Measurements from ENCODE around the gene RAD51B. TPM values are rescaled to one million over a fixed set of nuclear protein-coding genes. Genes with fewer than 3 reads are reported as not detected.

The RAD51B gene
- total and polyA plus RNA-seq, 2 experiments from 2014 or later = 11.7 to 17.8 TPM

DNA sequence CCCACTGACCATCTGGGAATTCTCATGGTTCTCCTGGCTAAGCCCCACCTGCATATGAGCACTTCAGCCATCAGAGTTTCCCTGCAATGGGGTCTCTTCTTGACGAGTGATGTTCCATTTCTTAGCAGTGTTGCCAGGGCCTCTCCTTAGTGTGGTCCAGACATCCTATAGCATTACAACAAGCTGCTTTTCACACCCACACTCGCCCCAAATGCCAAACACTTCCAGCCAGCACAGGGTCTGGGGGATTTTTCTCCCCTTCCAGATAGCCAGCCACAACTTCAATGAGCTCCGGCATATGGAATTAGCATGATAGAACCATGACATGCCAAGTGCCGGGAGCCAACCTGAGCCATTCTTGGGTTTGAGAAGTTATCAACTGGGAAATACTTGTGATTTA, 705.9 kb downstream of the RAD51B start:
- DNase-seq (ENCODE audit: low read depth in 1 of 2, low spot score in 1 of 2) = no peak
- Histone ChIP-seq H3K27ac (no peak overlapping the region), H3K4me1 (ENCODE audit: low read depth) (peaks cover 12% of the 10 kb centered on the region), H3K4me3 (no peak overlapping the region), H3K27me3 (no peaks in the 10 kb centered on the region), H3K9me3 (ENCODE audit: low read depth) (no peaks in the 10 kb centered on the region), H3K36me3 (no peaks in the 10 kb centered on the region)
- TF ChIP-seq, protein P1, sequence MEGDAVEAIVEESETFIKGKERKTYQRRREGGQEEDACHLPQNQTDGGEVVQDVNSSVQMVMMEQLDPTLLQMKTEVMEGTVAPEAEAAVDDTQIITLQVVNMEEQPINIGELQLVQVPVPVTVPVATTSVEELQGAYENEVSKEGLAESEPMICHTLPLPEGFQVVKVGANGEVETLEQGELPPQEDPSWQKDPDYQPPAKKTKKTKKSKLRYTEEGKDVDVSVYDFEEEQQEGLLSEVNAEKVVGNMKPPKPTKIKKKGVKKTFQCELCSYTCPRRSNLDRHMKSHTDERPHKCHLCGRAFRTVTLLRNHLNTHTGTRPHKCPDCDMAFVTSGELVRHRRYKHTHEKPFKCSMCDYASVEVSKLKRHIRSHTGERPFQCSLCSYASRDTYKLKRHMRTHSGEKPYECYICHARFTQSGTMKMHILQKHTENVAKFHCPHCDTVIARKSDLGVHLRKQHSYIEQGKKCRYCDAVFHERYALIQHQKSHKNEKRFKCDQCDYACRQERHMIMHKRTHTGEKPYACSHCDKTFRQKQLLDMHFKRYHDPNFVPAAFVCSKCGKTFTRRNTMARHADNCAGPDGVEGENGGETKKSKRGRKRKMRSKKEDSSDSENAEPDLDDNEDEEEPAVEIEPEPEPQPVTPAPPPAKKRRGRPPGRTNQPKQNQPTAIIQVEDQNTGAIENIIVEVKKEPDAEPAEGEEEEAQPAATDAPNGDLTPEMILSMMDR (IDR thresholded peaks at IDR 0.05; ENCODE audit: low read depth, low read length) = no peak

DNA sequence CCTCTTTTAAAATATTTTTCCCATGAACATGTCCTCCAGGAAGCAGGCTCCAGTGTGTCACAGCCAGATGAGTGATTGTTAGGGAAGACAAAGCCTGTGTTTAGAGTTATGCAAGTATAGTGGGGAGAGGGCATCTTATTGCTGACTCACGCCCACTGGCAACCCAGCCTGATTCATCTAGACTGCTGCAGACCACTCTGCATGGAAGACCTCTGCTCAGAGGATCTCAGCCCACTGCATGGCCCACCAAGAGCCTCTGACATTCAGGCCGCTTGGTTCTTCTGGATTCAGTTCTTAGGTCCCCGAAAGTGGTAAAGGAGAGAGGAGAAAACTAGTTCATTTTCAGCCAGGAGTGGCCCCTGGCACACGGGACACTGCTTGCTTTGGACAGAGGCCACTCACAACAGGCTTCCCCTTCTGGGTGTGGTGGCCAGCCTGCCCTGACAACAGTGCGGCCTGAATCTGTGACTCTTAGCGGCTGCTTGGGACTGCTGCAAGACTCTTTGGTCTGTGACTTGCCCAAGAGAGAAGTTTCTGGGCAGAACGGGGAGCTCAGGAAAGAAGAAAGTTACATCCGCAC, 707.0 kb downstream of the RAD51B start:
- no peaks in the 10 kb centered on the region for H3K27me3 ChIP-seq
- no peaks in the 10 kb centered on the region for H3K36me3 ChIP-seq
- DNase-seq (ENCODE audit: low read depth in 1 of 2, low spot score in 1 of 2) = no peak
- H3K4me3 ChIP-seq = no peak overlapping the region
- no peak overlapping the region for H3K27ac ChIP-seq
- H3K4me1 ChIP-seq (ENCODE audit: low read depth) = peaks cover 12% of the 10 kb centered on the region
- TF ChIP-seq, protein P1 (IDR thresholded peaks at IDR 0.05; ENCODE audit: low read depth, low read length) = no peak
- no peaks in the 10 kb centered on the region for H3K9me3 ChIP-seq (ENCODE audit: low read depth)

DNA sequence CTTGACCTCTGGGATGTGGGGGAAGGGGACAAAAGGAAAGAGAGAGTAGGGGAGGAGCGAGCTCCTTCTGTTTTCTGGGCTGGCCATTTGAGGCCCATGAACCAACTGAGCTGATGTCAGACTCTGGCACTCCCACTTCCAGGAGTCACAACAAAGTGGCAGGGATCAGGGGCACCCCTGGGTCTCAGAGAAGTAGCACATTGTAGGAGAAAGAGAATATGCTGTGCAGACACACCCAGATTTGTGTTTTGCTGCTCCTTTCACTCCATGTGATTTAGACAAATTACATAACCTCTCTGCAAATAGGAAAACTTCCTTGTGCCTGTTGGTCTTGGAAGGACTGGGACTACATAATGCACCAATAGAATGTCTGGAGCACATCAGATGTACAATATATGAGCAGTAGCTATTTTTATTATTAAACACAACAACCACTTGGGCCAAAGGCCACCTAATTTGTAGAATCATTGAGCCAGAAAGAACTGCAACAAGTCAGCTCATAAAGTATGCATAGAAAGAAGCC, 707.8 kb downstream of the RAD51B start:
- Histone ChIP-seq H3K27me3 (no peaks in the 10 kb centered on the region), H3K9me3 (ENCODE audit: low read depth) (no peaks in the 10 kb centered on the region), H3K4me3 (no peak overlapping the region), H3K36me3 (no peaks in the 10 kb centered on the region), H3K27ac (no peak overlapping the region), H3K4me1 (ENCODE audit: low read depth) (peaks cover 10% of the 10 kb centered on the region)
- DNase-seq (ENCODE audit: low read depth in 1 of 2, low spot score in 1 of 2) = no peak
- TF ChIP-seq, protein P1 (IDR thresholded peaks at IDR 0.05; ENCODE audit: low read depth, low read length) = no peak

DNA sequence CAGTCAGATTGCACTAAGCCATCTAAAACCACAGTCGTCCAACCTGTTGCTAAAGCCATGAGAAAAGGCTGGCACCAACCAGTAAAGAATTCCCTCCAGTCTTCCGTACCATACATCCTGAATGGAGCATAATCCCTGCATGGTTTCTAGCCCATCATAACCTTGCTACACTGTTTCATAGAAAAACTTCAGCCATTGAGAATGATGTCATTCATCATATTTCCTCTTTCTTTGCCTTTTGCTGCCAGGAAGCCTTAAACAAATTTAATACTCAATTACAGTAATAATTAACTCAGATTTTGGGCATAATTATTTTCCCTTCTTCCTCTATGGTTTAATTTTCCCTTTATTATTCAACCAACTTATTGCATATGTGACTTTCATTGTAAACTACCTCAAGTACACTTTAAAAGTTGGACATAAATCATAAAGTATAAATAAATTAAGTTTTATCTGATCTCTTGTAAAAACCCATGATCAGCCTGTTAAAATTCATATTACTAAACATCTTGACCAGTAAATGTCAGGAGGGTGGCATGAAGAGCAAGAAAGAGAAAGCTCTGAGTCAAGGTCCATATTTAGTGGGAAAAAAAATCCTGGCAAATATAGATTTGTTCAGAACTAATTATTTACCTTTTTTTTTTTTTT, 708.6 kb downstream of the RAD51B start:
- no peak for DNase-seq (ENCODE audit: low read depth in 1 of 2, low spot score in 1 of 2)
- no peaks in the 10 kb centered on the region for H3K27me3 ChIP-seq
- H3K9me3 ChIP-seq (ENCODE audit: low read depth) = no peaks in the 10 kb centered on the region
- TF ChIP-seq, protein P1 (IDR thresholded peaks at IDR 0.05; ENCODE audit: low read depth, low read length) = no peak
- H3K27ac ChIP-seq = no peak overlapping the region
- no peak overlapping the region for H3K4me3 ChIP-seq
- peaks cover 2% of the 10 kb centered on the region for H3K4me1 ChIP-seq (ENCODE audit: low read depth)
- H3K36me3 ChIP-seq = no peaks in the 10 kb centered on the region

DNA sequence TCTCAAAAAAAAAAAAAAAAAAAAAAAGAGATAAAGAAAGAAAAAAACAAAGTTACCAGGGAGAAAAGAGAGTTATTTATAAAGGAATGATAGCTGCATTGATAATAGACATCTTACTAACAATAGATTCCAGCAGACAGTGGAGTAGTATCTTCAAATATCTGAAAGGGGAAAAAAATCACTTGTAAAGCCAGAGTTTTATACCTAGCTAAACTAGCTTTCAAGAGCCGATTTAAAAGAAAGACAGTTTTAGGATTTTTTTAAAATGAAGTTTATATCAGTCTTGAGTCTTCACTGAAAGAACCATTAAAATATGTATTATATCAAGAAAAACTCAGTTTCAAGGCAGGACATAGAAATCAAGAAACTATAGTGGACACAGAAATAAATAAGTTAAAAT, 710.9 kb downstream of the RAD51B start:
- H3K4me1 ChIP-seq (ENCODE audit: low read depth) = no peaks in the 10 kb centered on the region
- H3K4me3 ChIP-seq = no peak overlapping the region
- no peaks in the 10 kb centered on the region for H3K36me3 ChIP-seq
- H3K27me3 ChIP-seq = no peaks in the 10 kb centered on the region
- H3K9me3 ChIP-seq (ENCODE audit: low read depth) = no peaks in the 10 kb centered on the region
- no peak for DNase-seq (ENCODE audit: low read depth in 1 of 2, low spot score in 1 of 2)
- no peak overlapping the region for H3K27ac ChIP-seq
- TF ChIP-seq, protein P1 (IDR thresholded peaks at IDR 0.05; ENCODE audit: low read depth, low read length) = no peak
